K562 (cell line): Measurements from ENCODE around the gene CCT3. TPM values are rescaled to one million over a fixed set of nuclear protein-coding genes. Genes with fewer than 3 reads are reported as not detected.

ENCODE experiments used
- BHLHE40 ChIP-seq: IDR thresholded peaks from 2 replicates; pipeline ENCODE4 v1.6.1; 2011; ENCODE audit warnings: low read length, improper control_type of control experiment
- EP300 ChIP-seq: IDR thresholded peaks from 2 replicates; pipeline ENCODE4 v1.6.1; 2012; ENCODE audit warnings: low read length, improper control_type of control experiment
- HDAC8 ChIP-seq: fragments of 450-650 bp; IDR thresholded peaks from 2 replicates; pipeline ENCODE4 v1.6.1; 2016; ENCODE audit warnings: mild to moderate bottlenecking, missing genetic modification characterization, moderate library complexity, missing compliant biosample characterization
- MTA1 ChIP-seq: fragments of 450-650 bp; IDR thresholded peaks from 2 replicates; pipeline ENCODE4 v1.6.1; 2017; ENCODE audit warnings: borderline replicate concordance
- NFYB ChIP-seq: IDR thresholded peaks from 2 replicates; pipeline ENCODE4 v1.6.1; 2011; ENCODE audit warnings: mild to moderate bottlenecking, moderate library complexity; ENCODE audit not compliant: insufficient read length; ENCODE audit errors: extremely low read depth
- RNF2 ChIP-seq: sonication (generic); IDR thresholded peaks from 2 replicates; pipeline ENCODE4 v1.6.1; 2016
- RUNX1 ChIP-seq: sonication (generic); IDR thresholded peaks from 2 replicates; pipeline ENCODE4 v1.6.1; 2016; ENCODE audit warnings: antibody characterized with exemption, low read depth
- ZNF431 ChIP-seq: sonication (generic); formaldehyde crosslinking; IDR thresholded peaks from 2 replicates; pipeline ENCODE4 v1.8.0; 2022; ENCODE audit warnings: mild to moderate bottlenecking, missing genetic modification reagents
- ZNF561 ChIP-seq: fragments of 450-650 bp; formaldehyde crosslinking; conservative IDR thresholded peaks from 2 replicates; pipeline ENCODE4 v1.4.0; 2020; ENCODE audit warnings: mild to moderate bottlenecking, moderate library complexity
- polyA plus RNA-seq, 8 experiments: library from polyadenylated mRNA; depleted of rRNA in 4 of 8; stranded (reverse) in 5 of 8; unstranded in 3 of 8; fragments of >200 nt; fragmentation: Nextera tagmentation in 2 of 8; fragmentation: Illumina TruSeq in 1 of 8; extraction: Ambion mirVana in 2 of 8; extraction: Trizol in 1 of 8; gene quantifications; 2 replicates each; pipeline versions ENCODE4 v1.2.1 to v1.2.3, GENCODE V29; 2011 to 2014; ENCODE audit warnings: inconsistent platforms in 1 of 8, missing spikeins in 1 of 8
- total RNA-seq, 7 experiments: library from RNA; depleted of rRNA in 6 of 7; stranded (reverse); fragments of >200 nt in 6 of 7; fragmentation: Illumina TruSeq in 2 of 7; extraction: Trizol in 2 of 7; gene quantifications; 2 replicates each; pipeline versions ENCODE4 v1.2.1 to v1.2.3, GENCODE V29; 2011 to 2021; ENCODE audit warnings: low replicate concordance in 1 of 7
- TF ChIP-seq, protein P1 (sequence below), 2 experiments: fragments of 450-650 bp in 1 of 2; sonication (generic) in 1 of 2; formaldehyde crosslinking in 1 of 2; IDR thresholded peaks in 1 of 2; conservative IDR thresholded peaks in 1 of 2; 2 replicates each; pipeline versions ENCODE4 v1.6.1 to v1.8.1; 2016 to 2023; ENCODE audit warnings: mild to moderate bottlenecking in 2 of 2, moderate library complexity in 2 of 2, inconsistent platforms in 1 of 2, missing genetic modification reagents in 1 of 2
- TF ChIP-seq, protein P2 (sequence below): fragments of 450-650 bp; IDR thresholded peaks from 2 replicates; pipeline ENCODE4 v1.6.1; 2014; ENCODE audit warnings: low read depth, mild to moderate bottlenecking, moderate library complexity, borderline replicate concordance
- TF ChIP-seq, protein P3 (sequence below): fragments of 250-450 bp; sonication (Bioruptor Pico); IDR thresholded peaks from 2 replicates; pipeline ENCODE4 v1.9.0; 2021; ENCODE audit warnings: mild to moderate bottlenecking, inconsistent platforms
- TF ChIP-seq, protein P4 (sequence below): fragments of 250-450 bp; sonication (Bioruptor Pico); IDR thresholded peaks from 2 replicates; pipeline ENCODE4 v1.6.1; 2021; ENCODE audit warnings: mild to moderate bottlenecking
- TF ChIP-seq, protein P5 (sequence below), 2 experiments: fragments of 450-650 bp; formaldehyde crosslinking in 1 of 2; IDR thresholded peaks; 2 replicates each; pipeline versions ENCODE4 v1.4.0 to v1.6.1; 2014 to 2020; ENCODE audit warnings: mild to moderate bottlenecking in 2 of 2, borderline replicate concordance in 1 of 2, low read depth in 1 of 2

CCT3 gene
- total and polyA plus RNA-seq, 9 of the 15 experiments (the other 6 are each of a cell fraction or from before 2014, with no cell fraction given), result 475 to 1,167 (median 610) TPM

DNA sequence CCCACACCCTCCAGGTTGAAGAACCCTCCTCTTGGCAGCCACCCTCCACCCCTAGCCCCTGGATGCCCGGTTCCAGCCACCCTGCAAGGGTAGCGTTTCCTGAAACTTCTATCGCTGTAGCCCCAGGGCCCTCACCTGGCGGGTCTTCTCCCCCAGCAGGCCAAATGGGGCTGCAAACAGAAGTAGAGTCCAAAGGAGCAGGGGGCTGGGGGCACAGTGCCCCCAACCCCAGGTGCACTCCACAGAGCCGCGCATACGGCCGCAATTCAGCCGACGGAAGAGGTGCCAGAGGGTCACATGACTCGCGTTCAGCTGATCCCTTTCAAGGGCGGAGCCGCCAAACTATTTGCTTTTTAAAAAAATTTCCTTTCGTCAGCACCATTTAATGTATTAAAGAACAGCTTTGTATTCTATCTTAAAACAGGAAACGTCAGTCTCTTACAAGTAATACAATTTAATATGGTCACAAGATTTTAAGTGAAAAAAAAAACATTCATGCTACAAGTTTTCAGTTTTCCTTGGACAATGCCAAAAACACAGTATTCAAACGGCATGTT lies 42.6 kb downstream of the CCT3 start, which contains the start of gene GLMP (continued):
- TF ChIP-seq NFYB (no peak), ZNF431 (no peak), RUNX1 (no peak), MTA1 (no peak), ZNF561 (CRISPR knock-in tag) (no peak), HDAC8 (tag) (no peak), RNF2 (no peak), BHLHE40 (peak; percentile 53; the same call in 1 of the 2 replicates), EP300 (0 out of 2 replicates have a peak, but pooled peaks have one; percentile 3)
- TF ChIP-seq, protein P1, sequence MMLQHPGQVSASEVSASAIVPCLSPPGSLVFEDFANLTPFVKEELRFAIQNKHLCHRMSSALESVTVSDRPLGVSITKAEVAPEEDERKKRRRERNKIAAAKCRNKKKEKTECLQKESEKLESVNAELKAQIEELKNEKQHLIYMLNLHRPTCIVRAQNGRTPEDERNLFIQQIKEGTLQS (IDR thresholded peaks at IDR 0.05), result no peak
- TF ChIP-seq, protein P1 (CRISPR knock-in tag; conservative IDR thresholded peaks at IDR 0.05), result no peak
- TF ChIP-seq, protein P2, sequence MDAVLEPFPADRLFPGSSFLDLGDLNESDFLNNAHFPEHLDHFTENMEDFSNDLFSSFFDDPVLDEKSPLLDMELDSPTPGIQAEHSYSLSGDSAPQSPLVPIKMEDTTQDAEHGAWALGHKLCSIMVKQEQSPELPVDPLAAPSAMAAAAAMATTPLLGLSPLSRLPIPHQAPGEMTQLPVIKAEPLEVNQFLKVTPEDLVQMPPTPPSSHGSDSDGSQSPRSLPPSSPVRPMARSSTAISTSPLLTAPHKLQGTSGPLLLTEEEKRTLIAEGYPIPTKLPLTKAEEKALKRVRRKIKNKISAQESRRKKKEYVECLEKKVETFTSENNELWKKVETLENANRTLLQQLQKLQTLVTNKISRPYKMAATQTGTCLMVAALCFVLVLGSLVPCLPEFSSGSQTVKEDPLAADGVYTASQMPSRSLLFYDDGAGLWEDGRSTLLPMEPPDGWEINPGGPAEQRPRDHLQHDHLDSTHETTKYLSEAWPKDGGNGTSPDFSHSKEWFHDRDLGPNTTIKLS, result no peak
- TF ChIP-seq, protein P3, sequence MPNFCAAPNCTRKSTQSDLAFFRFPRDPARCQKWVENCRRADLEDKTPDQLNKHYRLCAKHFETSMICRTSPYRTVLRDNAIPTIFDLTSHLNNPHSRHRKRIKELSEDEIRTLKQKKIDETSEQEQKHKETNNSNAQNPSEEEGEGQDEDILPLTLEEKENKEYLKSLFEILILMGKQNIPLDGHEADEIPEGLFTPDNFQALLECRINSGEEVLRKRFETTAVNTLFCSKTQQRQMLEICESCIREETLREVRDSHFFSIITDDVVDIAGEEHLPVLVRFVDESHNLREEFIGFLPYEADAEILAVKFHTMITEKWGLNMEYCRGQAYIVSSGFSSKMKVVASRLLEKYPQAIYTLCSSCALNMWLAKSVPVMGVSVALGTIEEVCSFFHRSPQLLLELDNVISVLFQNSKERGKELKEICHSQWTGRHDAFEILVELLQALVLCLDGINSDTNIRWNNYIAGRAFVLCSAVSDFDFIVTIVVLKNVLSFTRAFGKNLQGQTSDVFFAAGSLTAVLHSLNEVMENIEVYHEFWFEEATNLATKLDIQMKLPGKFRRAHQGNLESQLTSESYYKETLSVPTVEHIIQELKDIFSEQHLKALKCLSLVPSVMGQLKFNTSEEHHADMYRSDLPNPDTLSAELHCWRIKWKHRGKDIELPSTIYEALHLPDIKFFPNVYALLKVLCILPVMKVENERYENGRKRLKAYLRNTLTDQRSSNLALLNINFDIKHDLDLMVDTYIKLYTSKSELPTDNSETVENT, result no peak
- TF ChIP-seq, protein P4, sequence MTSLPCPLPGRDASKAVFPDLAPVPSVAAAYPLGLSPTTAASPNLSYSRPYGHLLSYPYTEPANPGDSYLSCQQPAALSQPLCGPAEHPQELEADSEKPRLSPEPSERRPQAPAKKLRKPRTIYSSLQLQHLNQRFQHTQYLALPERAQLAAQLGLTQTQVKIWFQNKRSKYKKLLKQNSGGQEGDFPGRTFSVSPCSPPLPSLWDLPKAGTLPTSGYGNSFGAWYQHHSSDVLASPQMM (CRISPR knock-in tag), result no peak
- TF ChIP-seq, protein P5, sequence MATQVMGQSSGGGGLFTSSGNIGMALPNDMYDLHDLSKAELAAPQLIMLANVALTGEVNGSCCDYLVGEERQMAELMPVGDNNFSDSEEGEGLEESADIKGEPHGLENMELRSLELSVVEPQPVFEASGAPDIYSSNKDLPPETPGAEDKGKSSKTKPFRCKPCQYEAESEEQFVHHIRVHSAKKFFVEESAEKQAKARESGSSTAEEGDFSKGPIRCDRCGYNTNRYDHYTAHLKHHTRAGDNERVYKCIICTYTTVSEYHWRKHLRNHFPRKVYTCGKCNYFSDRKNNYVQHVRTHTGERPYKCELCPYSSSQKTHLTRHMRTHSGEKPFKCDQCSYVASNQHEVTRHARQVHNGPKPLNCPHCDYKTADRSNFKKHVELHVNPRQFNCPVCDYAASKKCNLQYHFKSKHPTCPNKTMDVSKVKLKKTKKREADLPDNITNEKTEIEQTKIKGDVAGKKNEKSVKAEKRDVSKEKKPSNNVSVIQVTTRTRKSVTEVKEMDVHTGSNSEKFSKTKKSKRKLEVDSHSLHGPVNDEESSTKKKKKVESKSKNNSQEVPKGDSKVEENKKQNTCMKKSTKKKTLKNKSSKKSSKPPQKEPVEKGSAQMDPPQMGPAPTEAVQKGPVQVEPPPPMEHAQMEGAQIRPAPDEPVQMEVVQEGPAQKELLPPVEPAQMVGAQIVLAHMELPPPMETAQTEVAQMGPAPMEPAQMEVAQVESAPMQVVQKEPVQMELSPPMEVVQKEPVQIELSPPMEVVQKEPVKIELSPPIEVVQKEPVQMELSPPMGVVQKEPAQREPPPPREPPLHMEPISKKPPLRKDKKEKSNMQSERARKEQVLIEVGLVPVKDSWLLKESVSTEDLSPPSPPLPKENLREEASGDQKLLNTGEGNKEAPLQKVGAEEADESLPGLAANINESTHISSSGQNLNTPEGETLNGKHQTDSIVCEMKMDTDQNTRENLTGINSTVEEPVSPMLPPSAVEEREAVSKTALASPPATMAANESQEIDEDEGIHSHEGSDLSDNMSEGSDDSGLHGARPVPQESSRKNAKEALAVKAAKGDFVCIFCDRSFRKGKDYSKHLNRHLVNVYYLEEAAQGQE (IDR thresholded peaks at IDR 0.05; ENCODE audit: borderline replicate concordance), result peak; percentile 64
- TF ChIP-seq, protein P5 (CRISPR knock-in tag; IDR thresholded peaks at IDR 0.05; ENCODE audit: low read depth), result no peak
